GM12872 (cell line): ENCODE results near the gene GOPC.

Experiments used
- CTCF ChIP-seq: IDR thresholded peaks from 3 replicates; pipeline ENCODE4 v1.5.1; 2011; ENCODE audit warnings: low read depth, mild to moderate bottlenecking, low read length, moderate library complexity; ENCODE audit not compliant: insufficient read depth

GOPC gene

GRCh38 chr6:117544716-117545115 lies 57.6 kb downstream of the GOPC start:
- no peak for TF ChIP-seq CTCF

- TF ChIP-seq CTCF = no peak
These were observed 59.8 kb downstream of the GOPC start for GRCh38 chr6:117542493-117542892.

GRCh38 chr6:117540670-117541069 lies 61.6 kb downstream of the GOPC start:
- no peak for TF ChIP-seq CTCF

- no peak for TF ChIP-seq CTCF
These were observed 63.7 kb downstream of the GOPC start for GRCh38 chr6:117538615-117539014.

- TF ChIP-seq CTCF = no peak
These were observed 66.0 kb downstream of the GOPC start for GRCh38 chr6:117536317-117536716.

GRCh38 chr6:117534974-117535373 lies 67.3 kb downstream of the GOPC start:
- TF ChIP-seq CTCF = no peak

GRCh38 chr6:117533775-117534174 lies 68.5 kb downstream of the GOPC start:
- no peak for TF ChIP-seq CTCF
